ENCODE data around the gene MTNR1B. TPM values are rescaled to one million over a fixed set of nuclear protein-coding genes. Genes with fewer than 3 reads are reported as not detected.

Gene MTNR1B
- total RNA-seq, 1 donor from 2014 or later = not detected

GRCh38 chr11:93025558-93026255 is 56.3 kb downstream of the MTNR1B start:
- DNase-seq (ENCODE audit: low spot score) (no peak), ATAC-seq (no peak)
- intact Hi-C loops (cut with DNase I) = no loop called here

DNA sequence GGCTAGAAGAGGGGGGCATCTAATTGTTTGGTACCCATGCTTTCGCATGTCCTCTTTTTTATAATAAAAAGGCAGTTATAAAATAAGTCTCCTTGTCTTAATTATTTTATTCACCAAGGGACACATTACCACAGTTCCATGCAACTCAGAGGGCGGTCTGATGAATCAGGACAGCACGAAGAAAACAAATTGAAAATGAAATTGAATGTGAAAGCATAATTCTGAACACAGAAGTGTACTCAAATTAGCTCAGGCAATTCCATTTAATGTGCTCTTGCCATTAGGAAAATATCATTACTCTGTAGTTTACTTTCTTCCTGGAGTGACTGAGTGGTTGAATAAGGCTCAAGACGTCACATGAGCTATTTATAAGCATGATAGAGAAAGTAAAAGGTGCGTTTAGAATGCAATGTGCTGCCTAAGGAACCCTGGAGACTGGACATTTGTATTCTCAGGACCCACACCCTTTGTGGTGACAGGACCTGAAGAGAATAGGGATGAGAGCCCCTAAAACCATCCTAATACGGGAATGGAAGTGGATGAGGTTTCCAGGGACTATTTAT is 59.6 kb downstream of the MTNR1B start:
- intact Hi-C loops (cut with DNase I) = no loop called here
- DNase-seq (ENCODE audit: low spot score) = no peak
- ATAC-seq = no peak

- DNase-seq (ENCODE audit: low spot score) (no peak), ATAC-seq (no peak)
- intact Hi-C loops (cut with DNase I) = no loop called here
Measured at GRCh38 chr11:93031386-93031785, 61.9 kb downstream of the MTNR1B start.

Other genes with a start within 250 kb of the MTNR1B start
- gene SLC36A4, start 228.3 kb downstream of the MTNR1B start, total RNA-seq = 16.1 TPM

Measured in sciatic nerve (tissue), 2 donors.